HG03521 (cell line): ENCODE data around the gene SRRT.
A peak's percentile ranks its signal among the peaks of the same experiment; 100 is the strongest.

Source experiments
- ATAC-seq: cut with Tn5 transposase; IDR thresholded peaks from one replicate; pipeline ENCODE4 v1.9.1; 2021; ENCODE audit warnings: mild to moderate bottlenecking, moderate library complexity; ENCODE audit not compliant: unreplicated experiment

SRRT gene

GRCh38 chr7:100874577-100875355 lies at the start of gene SRRT:
Gene SRRT (plus strand): TSS chr7:100875103. CDS start chr7:100875591, 488 bp downstream.
- ATAC-seq, result peak; percentile 96

GRCh38 chr7:100825215-100825671 lies 49.7 kb upstream of the SRRT start:
- ATAC-seq, result no peak

GRCh38 chr7:100825751-100826513 lies 49.0 kb upstream of the SRRT start:
- ATAC-seq, result no peak

GRCh38 chr7:100826514-100827329 lies 48.2 kb upstream of the SRRT start:
- no peak for ATAC-seq

DNA sequence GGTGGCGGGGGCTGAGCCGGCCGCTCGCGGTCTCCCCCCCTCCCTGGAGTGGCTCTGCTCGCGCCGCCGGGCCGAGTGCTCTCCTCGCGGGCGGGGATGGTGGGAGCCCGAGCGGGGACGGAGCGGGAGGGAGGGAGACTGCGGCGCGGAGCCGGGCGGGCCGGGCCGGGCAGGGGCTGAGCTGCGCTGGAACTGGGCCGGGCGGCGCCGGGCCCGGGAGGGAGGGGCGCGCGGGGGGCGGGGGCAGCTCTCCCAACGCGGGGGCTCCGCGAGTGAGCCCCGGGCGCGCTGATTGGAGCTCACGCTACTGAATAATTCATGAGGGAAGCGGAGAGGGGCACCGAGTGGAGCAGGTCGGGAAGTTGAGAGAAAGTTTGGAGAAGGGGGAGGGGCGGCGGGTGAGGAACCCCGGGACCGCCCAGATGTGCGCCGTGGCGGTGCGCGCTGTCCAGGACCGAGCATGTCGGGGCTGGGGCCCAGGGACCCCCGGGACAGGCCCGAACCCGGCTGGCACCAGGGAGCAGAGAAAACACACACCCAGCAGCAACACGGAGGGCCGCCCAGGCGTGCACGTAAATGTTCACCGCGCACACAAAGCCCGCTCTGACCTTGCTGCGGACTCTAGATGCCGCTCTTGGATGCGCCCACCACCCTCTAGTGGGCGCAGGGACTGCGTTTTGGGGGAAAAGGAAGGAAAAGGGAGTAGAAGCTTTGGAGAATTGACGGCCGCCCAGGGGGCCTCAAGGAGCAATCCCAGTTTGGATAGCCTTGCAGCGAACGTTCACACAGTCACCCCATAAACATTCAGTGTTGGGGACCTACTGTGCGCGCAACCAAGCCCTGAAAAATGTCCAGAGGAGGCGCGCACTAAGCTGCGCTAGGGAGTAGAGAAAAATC lies 47.3 kb upstream of the SRRT start, which contains the start of gene EPHB4:
Gene EPHB4 (minus strand): TSS at position 194 of the 897 bp plus-strand sequence. CDS start 493 bp downstream, outside the sequence.
- no peak for ATAC-seq

DNA sequence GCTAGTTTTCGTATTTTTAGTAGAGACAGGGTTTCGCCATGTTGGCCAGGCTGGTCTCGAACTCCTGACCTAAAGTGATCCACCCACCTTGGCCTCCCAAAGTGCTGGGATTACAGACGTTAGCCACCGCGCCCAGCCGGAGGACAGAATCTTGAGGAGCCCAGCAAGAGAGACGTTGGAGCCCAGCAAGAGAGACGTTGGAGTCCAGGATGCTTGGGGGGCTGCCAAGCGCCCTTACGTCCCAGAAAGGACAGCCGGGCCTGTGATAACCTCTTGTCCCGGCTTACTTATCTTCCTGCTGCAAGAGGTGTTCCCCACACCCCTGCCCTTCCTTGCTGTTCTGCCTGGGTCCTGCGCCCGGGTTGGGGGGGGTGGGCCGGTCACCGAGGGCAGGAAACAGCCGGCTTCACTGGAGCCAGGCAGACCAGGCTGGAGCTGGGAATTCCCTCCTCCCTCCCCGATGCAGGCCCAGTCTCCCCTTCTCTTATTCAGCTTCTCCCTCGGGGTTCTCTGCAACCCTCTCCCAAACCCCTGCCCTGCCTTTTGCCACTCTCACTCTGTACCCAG lies 45.7 kb upstream of the SRRT start:
- ATAC-seq, result no peak

GRCh38 chr7:100830396-100830795 lies 44.5 kb upstream of the SRRT start:
- no peak for ATAC-seq

GRCh38 chr7:100832281-100832633 lies 42.6 kb upstream of the SRRT start:
- ATAC-seq, result no peak

- no peak for ATAC-seq
Measured at GRCh38 chr7:100835903-100836811, 38.7 kb upstream of the SRRT start.

- ATAC-seq, result no peak
Measured at GRCh38 chr7:100836812-100837098, 38.1 kb upstream of the SRRT start.

GRCh38 chr7:100837099-100837836 lies 37.6 kb upstream of the SRRT start:
- ATAC-seq, result no peak

GRCh38 chr7:100839361-100839760 lies 35.5 kb upstream of the SRRT start:
- ATAC-seq, result no peak

- no peak for ATAC-seq
Measured at GRCh38 chr7:100840470-100841100, 34.3 kb upstream of the SRRT start.

DNA sequence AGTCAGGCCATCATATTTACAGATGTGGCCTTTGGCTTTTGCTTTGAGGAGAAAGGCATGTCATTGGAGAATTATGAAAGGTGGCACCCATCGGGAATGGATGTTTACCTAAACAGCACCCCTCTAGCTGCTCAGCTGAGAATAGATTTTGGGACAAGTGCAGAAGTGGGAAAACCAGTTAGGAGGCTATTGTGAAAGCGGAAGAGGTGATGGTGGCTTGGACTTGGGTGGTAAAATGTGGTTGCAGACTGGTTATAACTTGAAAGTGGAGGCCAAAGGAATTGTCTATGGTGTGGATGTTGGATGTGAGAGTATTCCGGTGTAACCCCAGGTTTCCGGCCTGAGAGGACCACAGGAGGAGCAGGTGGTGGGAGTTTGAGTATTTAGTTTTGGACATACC lies 27.5 kb upstream of the SRRT start:
- no peak for ATAC-seq

DNA sequence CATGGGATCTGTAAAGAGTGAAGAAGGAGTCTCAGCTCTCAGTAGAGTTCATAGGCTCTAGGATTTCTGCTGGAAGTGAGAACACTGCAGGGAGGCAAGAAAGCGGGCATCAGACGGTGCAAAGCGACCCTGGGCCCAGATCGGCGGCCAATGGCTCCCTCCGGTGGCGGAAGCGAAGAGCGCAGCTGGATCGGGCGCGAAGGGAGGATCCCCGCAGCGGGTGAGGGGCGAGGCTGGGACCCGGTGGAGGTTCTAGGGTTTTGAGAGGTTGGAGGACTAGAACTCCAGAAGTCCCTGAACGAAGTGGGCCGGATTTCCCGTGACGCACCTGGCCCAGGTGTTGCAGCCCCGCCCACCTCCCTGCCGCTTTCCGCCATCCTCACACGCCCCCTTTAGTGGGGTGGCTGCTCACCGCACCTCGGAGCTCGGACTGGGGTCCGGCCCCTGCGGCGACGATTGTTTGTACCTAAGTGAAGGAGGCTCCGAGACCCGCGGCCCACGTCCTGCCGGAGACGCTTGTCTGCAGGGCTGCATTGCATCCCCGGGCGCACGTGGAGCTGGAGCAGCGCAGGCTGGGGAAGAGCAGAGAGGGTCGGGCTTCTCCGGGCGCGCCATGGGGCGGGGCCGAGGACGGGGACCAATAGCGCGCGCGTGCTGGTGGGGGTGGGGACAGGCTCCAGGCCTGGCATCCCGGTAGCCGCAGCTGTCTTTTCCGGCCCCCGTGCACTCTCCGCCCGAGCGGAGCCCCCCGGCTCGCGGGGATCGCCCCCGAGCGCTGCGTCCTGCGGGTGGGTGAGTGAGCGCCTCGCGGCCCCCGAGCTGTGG lies 22.6 kb upstream of the SRRT start, which contains the start of gene SLC12A9:
Gene SLC12A9 (plus strand): TSS at position 666 of the 825 bp plus-strand sequence. CDS start 1,485 bp downstream, outside the sequence.
- peak; percentile 85 for ATAC-seq

- ATAC-seq, result no peak
Measured at GRCh38 chr7:100854146-100854895, 20.6 kb upstream of the SRRT start.
